Spleen (tissue), 7 donors: ENCODE results near the gene TEX261.
"Not testable (repeated sequence)": the region's sequence is repeated elsewhere in the genome, so short reads cannot be mapped to it uniquely, and the experiment has no call there.

Experiments
- CTCF ChIP-seq, 11 experiments: fragments of 200-600 bp in 7 of 11; fragments of 450-650 bp in 4 of 11; sonication (generic) in 4 of 11; IDR thresholded peaks in 8 of 11; conservative IDR thresholded peaks in 3 of 11; 1 replicate in 7 of 11; 2 replicates in 4 of 11; pipeline versions ENCODE4 v1.4.0 to v1.8.0; 2016 to 2021; ENCODE audit warnings: antibody characterized with exemption in 11 of 11, inconsistent platforms in 4 of 11, mild to moderate bottlenecking in 1 of 11
- POLR2A ChIP-seq, 3 donors: fragments of 450-650 bp; IDR thresholded peaks; one replicate each; pipeline ENCODE4 v1.5.1; 2017; ENCODE audit warnings: antibody characterized with exemption in 3 of 3, mild to moderate bottlenecking in 1 of 3
- POLR2AphosphoS5 ChIP-seq, 3 donors: sonication (generic); formaldehyde crosslinking; IDR thresholded peaks; one replicate each; pipeline ENCODE4 v1.5.1; 2017; ENCODE audit warnings: antibody characterized with exemption in 3 of 3
- donor health status: DM: no; HTN: no; CAD: no; lungs with moderate emphysema.
- donor health status: DM: no; HTN: no; CAD: no.
- donor health status: DM: no; HTN: no; CAD: no.

- TF ChIP-seq CTCF (IDR thresholded peaks at IDR 0.05 in 8 of 11, conservative IDR thresholded peaks at IDR 0.05 in 3 of 11): peak in 6 of 11 experiments; percentile 18 to 37 (median 28)
- TF ChIP-seq POLR2A, POLR2AphosphoS5 (IDR thresholded peaks at IDR 0.05): not testable (repeated sequence)
These were observed 29.0 kb upstream of the TEX261 start for GRCh38 chr2:71023553-71024243.
